Fibroblast of lung (primary cell): ENCODE measurements around the gene AGBL4. TPM values are rescaled to one million over a fixed set of nuclear protein-coding genes. Genes with fewer than 3 reads are reported as not detected.

ENCODE experiments used
- DNase-seq, 2 donors: peaks; one replicate each; pipeline versions ENCODE4 v3.0.0 to v3.0.0-alpha.2; 2010; ENCODE audit warnings: low read depth in 2 of 2
- H2AFZ ChIP-seq: 2 replicates; pipeline ENCODE4 v1.5.1; 2012; ENCODE audit warnings: low read length, control low read depth, inconsistent platforms
- H3K27ac ChIP-seq: 2 replicates; pipeline ENCODE4 v1.5.1; 2011; ENCODE audit warnings: low read length, control low read depth; ENCODE audit not compliant: insufficient read depth
- H3K27me3 ChIP-seq: 2 replicates; pipeline ENCODE4 v1.5.1; 2011; ENCODE audit warnings: mild to moderate bottlenecking, low read length; ENCODE audit not compliant: control insufficient read depth, insufficient read depth
- H3K36me3 ChIP-seq: 2 replicates; pipeline ENCODE4 v1.5.1; 2011; ENCODE audit warnings: low read length; ENCODE audit not compliant: control insufficient read depth, insufficient read depth
- H3K4me1 ChIP-seq: 2 replicates; pipeline ENCODE4 v1.5.1; 2011; ENCODE audit warnings: low read length; ENCODE audit not compliant: control insufficient read depth, insufficient read depth; ENCODE audit errors: extremely low read depth
- H3K4me2 ChIP-seq: 2 replicates; pipeline ENCODE4 v1.5.1; 2011; ENCODE audit warnings: low read length, control low read depth; ENCODE audit not compliant: insufficient read depth; ENCODE audit errors: extremely low read depth
- H3K4me3 ChIP-seq, 4 experiments: fragments of 200-600 bp in 1 of 4; sonication (generic) in 1 of 4; replicated peaks in 1 of 4; 2 replicates each; pipeline ENCODE4 v1.5.1; 2011 to 2016; ENCODE audit warnings: low read length in 4 of 4, low read depth in 3 of 4, mild to moderate bottlenecking in 3 of 4, control low read depth in 2 of 4, inconsistent platforms in 1 of 4, mixed read lengths in 1 of 4; ENCODE audit not compliant: insufficient read depth in 1 of 4; ENCODE audit errors: control extremely low read depth in 1 of 4
- H3K79me2 ChIP-seq: 2 replicates; pipeline ENCODE4 v1.5.1; 2012; ENCODE audit warnings: mild to moderate bottlenecking, low read length, inconsistent platforms; ENCODE audit not compliant: control insufficient read depth, insufficient read depth
- H3K9ac ChIP-seq: 2 replicates; pipeline ENCODE4 v1.5.1; 2011; ENCODE audit warnings: mild to moderate bottlenecking, low read length, control low read depth; ENCODE audit not compliant: insufficient read depth
- H3K9me3 ChIP-seq: 2 replicates; pipeline ENCODE4 v1.5.1; 2012; ENCODE audit warnings: low read depth, low read length; ENCODE audit not compliant: control insufficient read depth, insufficient read depth
- H4K20me1 ChIP-seq: 2 replicates; pipeline ENCODE4 v1.5.1; 2011; ENCODE audit warnings: low read length; ENCODE audit not compliant: control insufficient read depth, insufficient read depth; ENCODE audit errors: extremely low read depth
- EZH2 ChIP-seq: IDR thresholded peaks from 2 replicates; pipeline ENCODE4 v1.5.1; 2012; ENCODE audit warnings: low read length, control low read depth, mild to moderate bottlenecking; ENCODE audit errors: missing control alignments
- polyA plus RNA-seq, 2 donors: library from polyadenylated mRNA; depleted of rRNA in 1 of 2; stranded (reverse) in 1 of 2; unstranded in 1 of 2; fragments of >200 nt; gene quantifications; 2 replicates each; pipeline ENCODE4 v1.2.1, GENCODE V29; 2011 to 2012; ENCODE audit warnings: missing spikeins in 1 of 2
- total RNA-seq: library from RNA; depleted of rRNA; stranded (reverse); fragments of >200 nt; gene quantifications from 2 replicates; pipeline ENCODE4 v1.2.1, GENCODE V29; 2014
- TF ChIP-seq, protein P1 (sequence below), 2 donors: IDR thresholded peaks in 1 of 2; conservative IDR thresholded peaks in 1 of 2; 1 replicate in 1 of 2; 2 replicates in 1 of 2; pipeline ENCODE4 v1.5.1; 2011 to 2012; ENCODE audit warnings: low read length in 2 of 2, control low read depth in 1 of 2, inconsistent platforms in 1 of 2, low read depth in 1 of 2, mild to moderate bottlenecking in 1 of 2

Gene AGBL4
- total and polyA plus RNA-seq, 2 donors (not counting 1 experiment from before 2014, with no cell fraction given): not detected

DNA sequence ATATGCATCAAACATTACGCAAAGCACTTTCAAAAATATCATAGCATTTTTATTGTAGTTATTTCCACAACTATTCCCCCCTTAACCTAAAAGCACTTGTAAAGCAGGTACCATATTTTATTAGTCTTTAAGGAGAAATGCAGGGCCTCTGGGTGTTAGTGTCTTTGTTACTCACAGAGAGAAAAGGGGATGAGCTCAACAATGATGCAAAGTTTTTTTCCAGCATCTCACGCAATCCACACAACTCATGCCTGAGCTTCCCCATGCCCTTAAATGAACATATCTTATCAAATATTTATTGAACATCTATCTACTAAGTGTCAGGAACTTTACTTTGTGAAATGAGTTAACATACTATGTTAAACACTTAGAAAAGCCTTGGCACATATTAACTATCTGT, 1297.6 kb downstream of the AGBL4 start:
- H4K20me1 ChIP-seq: no peaks in the 10 kb centered on the region
- no peak overlapping the region for H2AFZ ChIP-seq
- H3K9ac ChIP-seq: no peak overlapping the region
- no peak overlapping the region for H3K4me3 ChIP-seq
- H3K27me3 ChIP-seq: no peaks in the 10 kb centered on the region
- no peaks in the 10 kb centered on the region for H3K9me3 ChIP-seq
- no peaks in the 10 kb centered on the region for H3K36me3 ChIP-seq
- H3K27ac ChIP-seq: no peak overlapping the region
- H3K4me1 ChIP-seq: no peaks in the 10 kb centered on the region
- TF ChIP-seq, protein P1, sequence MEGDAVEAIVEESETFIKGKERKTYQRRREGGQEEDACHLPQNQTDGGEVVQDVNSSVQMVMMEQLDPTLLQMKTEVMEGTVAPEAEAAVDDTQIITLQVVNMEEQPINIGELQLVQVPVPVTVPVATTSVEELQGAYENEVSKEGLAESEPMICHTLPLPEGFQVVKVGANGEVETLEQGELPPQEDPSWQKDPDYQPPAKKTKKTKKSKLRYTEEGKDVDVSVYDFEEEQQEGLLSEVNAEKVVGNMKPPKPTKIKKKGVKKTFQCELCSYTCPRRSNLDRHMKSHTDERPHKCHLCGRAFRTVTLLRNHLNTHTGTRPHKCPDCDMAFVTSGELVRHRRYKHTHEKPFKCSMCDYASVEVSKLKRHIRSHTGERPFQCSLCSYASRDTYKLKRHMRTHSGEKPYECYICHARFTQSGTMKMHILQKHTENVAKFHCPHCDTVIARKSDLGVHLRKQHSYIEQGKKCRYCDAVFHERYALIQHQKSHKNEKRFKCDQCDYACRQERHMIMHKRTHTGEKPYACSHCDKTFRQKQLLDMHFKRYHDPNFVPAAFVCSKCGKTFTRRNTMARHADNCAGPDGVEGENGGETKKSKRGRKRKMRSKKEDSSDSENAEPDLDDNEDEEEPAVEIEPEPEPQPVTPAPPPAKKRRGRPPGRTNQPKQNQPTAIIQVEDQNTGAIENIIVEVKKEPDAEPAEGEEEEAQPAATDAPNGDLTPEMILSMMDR (conservative IDR thresholded peaks at IDR 0.05 in 1 of 2, IDR thresholded peaks at IDR 0.05 in 1 of 2; ENCODE audit: low read depth in 1 of 2, low read length in 2 of 2): no peak
- TF ChIP-seq EZH2: no peak
- no peak overlapping the region for H3K4me2 ChIP-seq
- H3K79me2 ChIP-seq: no peaks in the 10 kb centered on the region
- DNase-seq: no peak

DNA sequence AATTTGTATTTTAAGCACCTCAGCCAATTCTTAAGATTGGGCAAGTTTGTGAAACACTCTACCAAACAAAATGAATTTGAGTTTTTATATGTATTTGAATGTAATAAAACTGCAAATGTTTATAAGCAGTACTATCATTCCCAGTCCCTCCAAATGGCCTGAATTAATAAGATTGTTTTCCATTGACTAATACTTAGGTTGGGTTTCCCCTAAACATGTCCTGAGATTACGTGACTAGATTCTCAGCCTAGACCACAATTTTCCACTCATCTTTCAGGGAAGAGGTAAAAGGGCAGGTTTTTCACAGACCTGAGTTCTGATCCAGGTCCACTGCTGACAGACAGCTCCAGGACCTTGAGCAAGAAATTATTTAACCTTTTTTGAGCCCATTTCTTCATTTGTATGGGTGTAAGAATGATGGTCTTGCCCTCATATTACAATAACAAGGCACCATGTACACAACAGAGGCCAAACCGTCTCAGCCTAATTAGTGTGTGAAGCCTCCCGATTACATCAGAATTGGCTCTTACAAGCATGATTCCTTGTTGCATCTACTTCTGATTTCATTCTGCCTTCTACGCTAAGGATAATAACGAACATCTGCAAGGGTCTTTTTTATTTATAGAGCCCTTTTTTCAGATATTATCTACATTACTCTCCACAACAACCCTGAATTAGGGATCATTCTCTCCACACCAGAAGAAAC, 1298.3 kb downstream of the AGBL4 start:
- H3K27me3 ChIP-seq: no peaks in the 10 kb centered on the region
- no peak overlapping the region for H3K27ac ChIP-seq
- no peak overlapping the region for H3K4me3 ChIP-seq
- H3K36me3 ChIP-seq: no peaks in the 10 kb centered on the region
- no peak overlapping the region for H3K9ac ChIP-seq
- no peaks in the 10 kb centered on the region for H3K9me3 ChIP-seq
- H4K20me1 ChIP-seq: no peaks in the 10 kb centered on the region
- DNase-seq: peak in 1 of 2 donors; percentile 41
- no peaks in the 10 kb centered on the region for H3K79me2 ChIP-seq
- no peak overlapping the region for H2AFZ ChIP-seq
- H3K4me2 ChIP-seq: no peak overlapping the region
- TF ChIP-seq EZH2: no peak
- TF ChIP-seq, protein P1 (conservative IDR thresholded peaks at IDR 0.05 in 1 of 2, IDR thresholded peaks at IDR 0.05 in 1 of 2; ENCODE audit: low read depth in 1 of 2, low read length in 2 of 2): no peak
- H3K4me1 ChIP-seq: no peaks in the 10 kb centered on the region

DNA sequence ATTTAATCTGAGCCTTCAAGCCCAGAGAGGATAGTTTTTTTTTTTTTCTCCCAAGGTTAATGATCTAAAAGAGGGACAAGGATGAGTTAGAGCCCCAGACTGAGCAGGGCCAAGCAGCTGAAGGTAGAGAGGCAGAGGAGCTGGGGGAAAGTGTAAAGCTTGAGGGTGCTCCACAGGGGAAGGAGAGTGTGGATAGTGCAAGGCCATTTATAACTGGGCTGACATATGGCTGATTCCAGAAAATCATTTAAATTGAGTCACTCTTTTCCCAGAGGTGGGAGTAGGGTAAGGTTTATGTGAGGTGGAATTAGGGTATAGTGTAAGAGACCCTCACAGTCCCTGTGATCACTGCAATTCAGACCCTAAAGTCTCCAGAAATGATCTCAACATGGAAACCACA, 1302.8 kb downstream of the AGBL4 start:
- H3K79me2 ChIP-seq: no peaks in the 10 kb centered on the region
- H3K4me1 ChIP-seq: no peaks in the 10 kb centered on the region
- H3K27ac ChIP-seq: no peak overlapping the region
- H3K9ac ChIP-seq: no peak overlapping the region
- H3K4me2 ChIP-seq: no peak overlapping the region
- H4K20me1 ChIP-seq: no peaks in the 10 kb centered on the region
- no peaks in the 10 kb centered on the region for H3K27me3 ChIP-seq
- H2AFZ ChIP-seq: no peak overlapping the region
- no peaks in the 10 kb centered on the region for H3K9me3 ChIP-seq
- no peak for DNase-seq
- H3K36me3 ChIP-seq: no peaks in the 10 kb centered on the region
- TF ChIP-seq EZH2: no peak
- TF ChIP-seq, protein P1 (conservative IDR thresholded peaks at IDR 0.05 in 1 of 2, IDR thresholded peaks at IDR 0.05 in 1 of 2; ENCODE audit: low read depth in 1 of 2, low read length in 2 of 2): no peak
- H3K4me3 ChIP-seq: no peak overlapping the region
